GM23338 (cell line): ENCODE results near the gene GAK. TPM values are rescaled to one million over a fixed set of nuclear protein-coding genes. Genes with fewer than 3 reads are reported as not detected.

Source experiments
- ATAC-seq: fragments of 200-7000 bp; cut with Tn5 transposase; 3 replicates; pipeline ENCODE4 v1.9.1; 2020
- DNase-seq: peaks from one replicate; pipeline ENCODE4 v3.0.0-alpha.2; 2015; ENCODE audit warnings: low spot score
- H2AFZ ChIP-seq: fragments of 200-600 bp; sonication (generic); 2 replicates; pipeline ENCODE4 v1.8.0; 2016; ENCODE audit warnings: antibody characterized with exemption, mild to moderate bottlenecking, moderate library complexity
- H3F3A ChIP-seq: fragments of 200-600 bp; sonication (generic); replicated peaks from 2 replicates; pipeline ENCODE4 v1.8.0; 2017; ENCODE audit warnings: antibody characterized with exemption, mixed run types, low read depth
- H3K27ac ChIP-seq: fragments of 200-600 bp; sonication (generic); 2 replicates; pipeline ENCODE4 v1.6.1; 2016; ENCODE audit warnings: low read depth
- H3K27me3 ChIP-seq: fragments of 200-600 bp; sonication (generic); 2 replicates; pipeline ENCODE4 v1.8.0; 2016; ENCODE audit warnings: mild to moderate bottlenecking, mixed run types, moderate library complexity; ENCODE audit not compliant: insufficient read depth
- H3K36me3 ChIP-seq: fragments of 200-600 bp; sonication (generic); 2 replicates; pipeline ENCODE4 v1.8.0; 2016; ENCODE audit warnings: mild to moderate bottlenecking; ENCODE audit not compliant: insufficient read depth
- H3K4me1 ChIP-seq: fragments of 200-600 bp; sonication (generic); 2 replicates; pipeline ENCODE4 v1.8.0; 2016; ENCODE audit warnings: mild to moderate bottlenecking, moderate library complexity; ENCODE audit not compliant: insufficient read depth
- H3K4me2 ChIP-seq: fragments of 200-600 bp; sonication (generic); 2 replicates; pipeline ENCODE4 v1.7.1; 2017; ENCODE audit warnings: mixed run types
- H3K4me3 ChIP-seq: fragments of 200-600 bp; sonication (generic); 2 replicates; pipeline ENCODE4 v1.6.1; 2016; ENCODE audit warnings: mixed run types
- H3K79me2 ChIP-seq: fragments of 200-600 bp; sonication (generic); replicated peaks from 2 replicates; pipeline ENCODE4 v1.8.0; 2017; ENCODE audit warnings: mild to moderate bottlenecking; ENCODE audit not compliant: insufficient read depth
- H3K9me2 ChIP-seq: fragments of 200-600 bp; sonication (generic); 2 replicates; pipeline ENCODE4 v1.8.0; 2017; ENCODE audit not compliant: insufficient read depth
- H4K20me1 ChIP-seq: fragments of 200-600 bp; sonication (generic); replicated peaks from 2 replicates; pipeline ENCODE4 v1.8.0; 2017; ENCODE audit warnings: mild to moderate bottlenecking; ENCODE audit not compliant: insufficient read depth
- H3K27ac Mint-ChIP-seq: 2 replicates; pipeline ENCODE4 v1.8.0; 2020; ENCODE audit warnings: inconsistent platforms, mild to moderate bottlenecking, moderate library complexity, mixed read lengths
- H3K27me3 Mint-ChIP-seq: 3 replicates; pipeline ENCODE4 v1.8.0; 2022; ENCODE audit warnings: low read depth, mild to moderate bottlenecking, moderate library complexity, mixed read lengths, inconsistent platforms; ENCODE audit not compliant: insufficient read depth, poor library complexity
- H3K36me3 Mint-ChIP-seq: 3 replicates; pipeline ENCODE4 v1.8.0; 2021; ENCODE audit warnings: low read depth, mild to moderate bottlenecking, inconsistent platforms, moderate library complexity, mixed read lengths
- H3K4me1 Mint-ChIP-seq: 3 replicates; pipeline ENCODE4 v1.8.0; 2020; ENCODE audit warnings: mild to moderate bottlenecking, inconsistent platforms, mixed read lengths
- H3K4me3 Mint-ChIP-seq: 3 replicates; pipeline ENCODE4 v1.8.0; 2021; ENCODE audit warnings: moderate library complexity, mild to moderate bottlenecking, inconsistent platforms, mixed read lengths
- H3K9me3 Mint-ChIP-seq: 3 replicates; pipeline ENCODE4 v1.8.0; 2020; ENCODE audit warnings: moderate library complexity, mild to moderate bottlenecking, inconsistent platforms, mixed read lengths
- CREB1 ChIP-seq: fragments of 250-450 bp; sonication (Bioruptor Pico); IDR thresholded peaks from 2 replicates; pipeline ENCODE4 v1.5.0; 2020; ENCODE audit warnings: low read depth, mild to moderate bottlenecking, moderate library complexity
- CTCF ChIP-seq, 2 experiments: fragments of 200-600 bp in 1 of 2; sonication (generic) in 1 of 2; conservative IDR thresholded peaks; 2 replicates each; pipeline versions ENCODE4 v1.5.1 to v1.6.1; 2016 to 2017; ENCODE audit warnings: antibody characterized with exemption in 2 of 2, low read depth in 2 of 2, mild to moderate bottlenecking in 2 of 2, moderate library complexity in 1 of 2
- EZH2 ChIP-seq: fragments of 200-600 bp; sonication (generic); IDR thresholded peaks from one replicate; pipeline ENCODE4 v1.8.0; 2017; ENCODE audit warnings: antibody characterized with exemption, mild to moderate bottlenecking, low read depth; ENCODE audit not compliant: unreplicated experiment
- EZH2phosphoT487 ChIP-seq: fragments of 200-600 bp; sonication (generic); IDR thresholded peaks from one replicate; pipeline ENCODE4 v1.8.1; 2018; ENCODE audit warnings: antibody characterized with exemption; ENCODE audit not compliant: unreplicated experiment
- JUNB ChIP-seq: IDR thresholded peaks from one replicate; pipeline ENCODE4 v1.6.1; 2016; ENCODE audit warnings: antibody characterized with exemption; ENCODE audit not compliant: unreplicated experiment
- NANOG ChIP-seq: IDR thresholded peaks from 2 replicates; pipeline ENCODE4 v1.6.1; 2016; ENCODE audit warnings: antibody characterized with exemption, borderline replicate concordance
- POLR2AphosphoS5 ChIP-seq: IDR thresholded peaks from 2 replicates; pipeline ENCODE4 v1.6.1; 2016; ENCODE audit warnings: antibody characterized with exemption, low read depth
- STAT1 ChIP-seq: IDR thresholded peaks from one replicate; pipeline ENCODE4 v1.6.1; 2016; ENCODE audit warnings: antibody characterized with exemption; ENCODE audit not compliant: unreplicated experiment
- ZNF114 ChIP-seq: fragments of 250-450 bp; sonication (Bioruptor Pico); IDR thresholded peaks from 2 replicates; pipeline ENCODE4 v1.5.0; 2020; ENCODE audit warnings: mild to moderate bottlenecking, moderate library complexity
- ZNF331 ChIP-seq: fragments of 250-450 bp; sonication (Bioruptor Pico); IDR thresholded peaks from 2 replicates; pipeline ENCODE4 v1.5.0; 2020; ENCODE audit warnings: low read depth, mild to moderate bottlenecking, moderate library complexity
- polyA plus RNA-seq: library from polyadenylated mRNA; unstranded; fragments of >200 nt; fragmentation: Nextera tagmentation; extraction: Ambion mirVana; gene quantifications from 2 replicates; pipeline ENCODE4 v1.2.1, GENCODE V29; 2016
- total RNA-seq: library from RNA; depleted of rRNA; stranded (reverse); fragments of >200 nt; shearing (Covaris generic); gene quantifications from 2 replicates; pipeline ENCODE4 v1.2.3, GENCODE V29; 2014
- TF ChIP-seq, protein P1 (sequence below): IDR thresholded peaks from 2 replicates; pipeline ENCODE4 v1.6.1; 2016; ENCODE audit warnings: antibody characterized with exemption
- TF ChIP-seq, protein P2 (sequence below): fragments of 250-450 bp; sonication (Bioruptor Pico); IDR thresholded peaks from 2 replicates; pipeline ENCODE4 v1.5.0; 2020; ENCODE audit warnings: mild to moderate bottlenecking, moderate library complexity
- TF ChIP-seq, protein P3 (sequence below): IDR thresholded peaks from one replicate; pipeline ENCODE4 v1.6.1; 2018; ENCODE audit warnings: antibody characterized with exemption; ENCODE audit not compliant: unreplicated experiment

The GAK gene
- total and polyA plus RNA-seq, 2 experiments from 2014 or later = 48.5 to 124 TPM

- no peaks in the 10 kb centered on the region for H3K36me3 ChIP-seq
- no peak for TF ChIP-seq ZNF114
- no peak for TF ChIP-seq EZH2phosphoT487
- no peak for TF ChIP-seq ZNF331 (CRISPR knock-in tag)
- TF ChIP-seq, protein P1, sequence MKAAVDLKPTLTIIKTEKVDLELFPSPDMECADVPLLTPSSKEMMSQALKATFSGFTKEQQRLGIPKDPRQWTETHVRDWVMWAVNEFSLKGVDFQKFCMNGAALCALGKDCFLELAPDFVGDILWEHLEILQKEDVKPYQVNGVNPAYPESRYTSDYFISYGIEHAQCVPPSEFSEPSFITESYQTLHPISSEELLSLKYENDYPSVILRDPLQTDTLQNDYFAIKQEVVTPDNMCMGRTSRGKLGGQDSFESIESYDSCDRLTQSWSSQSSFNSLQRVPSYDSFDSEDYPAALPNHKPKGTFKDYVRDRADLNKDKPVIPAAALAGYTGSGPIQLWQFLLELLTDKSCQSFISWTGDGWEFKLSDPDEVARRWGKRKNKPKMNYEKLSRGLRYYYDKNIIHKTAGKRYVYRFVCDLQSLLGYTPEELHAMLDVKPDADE = no peak
- TF ChIP-seq CTCF (conservative IDR thresholded peaks at IDR 0.05; ENCODE audit: low read depth in 2 of 2) = no peak
- no peak for TF ChIP-seq JUNB
- no peak for TF ChIP-seq CREB1
- no peak; the same call in 1 of the 2 replicates for TF ChIP-seq POLR2AphosphoS5
- TF ChIP-seq, protein P2, sequence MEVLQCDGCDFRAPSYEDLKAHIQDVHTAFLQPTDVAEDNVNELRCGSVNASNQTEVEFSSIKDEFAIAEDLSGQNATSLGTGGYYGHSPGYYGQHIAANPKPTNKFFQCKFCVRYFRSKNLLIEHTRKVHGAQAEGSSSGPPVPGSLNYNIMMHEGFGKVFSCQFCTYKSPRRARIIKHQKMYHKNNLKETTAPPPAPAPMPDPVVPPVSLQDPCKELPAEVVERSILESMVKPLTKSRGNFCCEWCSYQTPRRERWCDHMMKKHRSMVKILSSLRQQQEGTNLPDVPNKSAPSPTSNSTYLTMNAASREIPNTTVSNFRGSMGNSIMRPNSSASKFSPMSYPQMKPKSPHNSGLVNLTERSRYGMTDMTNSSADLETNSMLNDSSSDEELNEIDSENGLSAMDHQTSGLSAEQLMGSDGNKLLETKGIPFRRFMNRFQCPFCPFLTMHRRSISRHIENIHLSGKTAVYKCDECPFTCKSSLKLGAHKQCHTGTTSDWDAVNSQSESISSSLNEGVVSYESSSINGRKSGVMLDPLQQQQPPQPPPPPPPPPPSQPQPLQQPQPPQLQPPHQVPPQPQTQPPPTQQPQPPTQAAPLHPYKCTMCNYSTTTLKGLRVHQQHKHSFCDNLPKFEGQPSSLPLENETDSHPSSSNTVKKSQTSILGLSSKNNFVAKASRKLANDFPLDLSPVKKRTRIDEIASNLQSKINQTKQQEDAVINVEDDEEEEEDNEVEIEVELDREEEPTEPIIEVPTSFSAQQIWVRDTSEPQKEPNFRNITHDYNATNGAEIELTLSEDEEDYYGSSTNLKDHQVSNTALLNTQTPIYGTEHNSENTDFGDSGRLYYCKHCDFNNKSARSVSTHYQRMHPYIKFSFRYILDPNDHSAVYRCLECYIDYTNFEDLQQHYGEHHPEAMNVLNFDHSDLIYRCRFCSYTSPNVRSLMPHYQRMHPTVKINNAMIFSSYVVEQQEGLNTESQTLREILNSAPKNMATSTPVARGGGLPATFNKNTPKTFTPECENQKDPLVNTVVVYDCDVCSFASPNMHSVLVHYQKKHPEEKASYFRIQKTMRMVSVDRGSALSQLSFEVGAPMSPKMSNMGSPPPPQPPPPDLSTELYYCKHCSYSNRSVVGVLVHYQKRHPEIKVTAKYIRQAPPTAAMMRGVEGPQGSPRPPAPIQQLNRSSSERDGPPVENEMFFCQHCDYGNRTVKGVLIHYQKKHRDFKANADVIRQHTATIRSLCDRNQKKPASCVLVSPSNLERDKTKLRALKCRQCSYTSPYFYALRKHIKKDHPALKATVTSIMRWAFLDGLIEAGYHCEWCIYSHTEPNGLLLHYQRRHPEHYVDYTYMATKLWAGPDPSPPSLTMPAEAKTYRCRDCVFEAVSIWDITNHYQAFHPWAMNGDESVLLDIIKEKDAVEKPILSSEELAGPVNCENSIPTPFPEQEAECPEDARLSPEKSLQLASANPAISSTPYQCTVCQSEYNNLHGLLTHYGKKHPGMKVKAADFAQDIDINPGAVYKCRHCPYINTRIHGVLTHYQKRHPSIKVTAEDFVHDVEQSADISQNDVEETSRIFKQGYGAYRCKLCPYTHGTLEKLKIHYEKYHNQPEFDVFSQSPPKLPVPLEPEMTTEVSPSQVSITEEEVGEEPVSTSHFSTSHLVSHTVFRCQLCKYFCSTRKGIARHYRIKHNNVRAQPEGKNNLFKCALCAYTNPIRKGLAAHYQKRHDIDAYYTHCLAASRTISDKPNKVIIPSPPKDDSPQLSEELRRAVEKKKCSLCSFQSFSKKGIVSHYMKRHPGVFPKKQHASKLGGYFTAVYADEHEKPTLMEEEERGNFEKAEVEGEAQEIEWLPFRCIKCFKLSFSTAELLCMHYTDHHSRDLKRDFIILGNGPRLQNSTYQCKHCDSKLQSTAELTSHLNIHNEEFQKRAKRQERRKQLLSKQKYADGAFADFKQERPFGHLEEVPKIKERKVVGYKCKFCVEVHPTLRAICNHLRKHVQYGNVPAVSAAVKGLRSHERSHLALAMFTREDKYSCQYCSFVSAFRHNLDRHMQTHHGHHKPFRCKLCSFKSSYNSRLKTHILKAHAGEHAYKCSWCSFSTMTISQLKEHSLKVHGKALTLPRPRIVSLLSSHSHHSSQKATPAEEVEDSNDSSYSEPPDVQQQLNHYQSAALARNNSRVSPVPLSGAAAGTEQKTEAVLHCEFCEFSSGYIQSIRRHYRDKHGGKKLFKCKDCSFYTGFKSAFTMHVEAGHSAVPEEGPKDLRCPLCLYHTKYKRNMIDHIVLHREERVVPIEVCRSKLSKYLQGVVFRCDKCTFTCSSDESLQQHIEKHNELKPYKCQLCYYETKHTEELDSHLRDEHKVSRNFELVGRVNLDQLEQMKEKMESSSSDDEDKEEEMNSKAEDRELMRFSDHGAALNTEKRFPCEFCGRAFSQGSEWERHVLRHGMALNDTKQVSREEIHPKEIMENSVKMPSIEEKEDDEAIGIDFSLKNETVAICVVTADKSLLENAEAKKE = no peak
- TF ChIP-seq EZH2 = no peak
- TF ChIP-seq, protein P3, sequence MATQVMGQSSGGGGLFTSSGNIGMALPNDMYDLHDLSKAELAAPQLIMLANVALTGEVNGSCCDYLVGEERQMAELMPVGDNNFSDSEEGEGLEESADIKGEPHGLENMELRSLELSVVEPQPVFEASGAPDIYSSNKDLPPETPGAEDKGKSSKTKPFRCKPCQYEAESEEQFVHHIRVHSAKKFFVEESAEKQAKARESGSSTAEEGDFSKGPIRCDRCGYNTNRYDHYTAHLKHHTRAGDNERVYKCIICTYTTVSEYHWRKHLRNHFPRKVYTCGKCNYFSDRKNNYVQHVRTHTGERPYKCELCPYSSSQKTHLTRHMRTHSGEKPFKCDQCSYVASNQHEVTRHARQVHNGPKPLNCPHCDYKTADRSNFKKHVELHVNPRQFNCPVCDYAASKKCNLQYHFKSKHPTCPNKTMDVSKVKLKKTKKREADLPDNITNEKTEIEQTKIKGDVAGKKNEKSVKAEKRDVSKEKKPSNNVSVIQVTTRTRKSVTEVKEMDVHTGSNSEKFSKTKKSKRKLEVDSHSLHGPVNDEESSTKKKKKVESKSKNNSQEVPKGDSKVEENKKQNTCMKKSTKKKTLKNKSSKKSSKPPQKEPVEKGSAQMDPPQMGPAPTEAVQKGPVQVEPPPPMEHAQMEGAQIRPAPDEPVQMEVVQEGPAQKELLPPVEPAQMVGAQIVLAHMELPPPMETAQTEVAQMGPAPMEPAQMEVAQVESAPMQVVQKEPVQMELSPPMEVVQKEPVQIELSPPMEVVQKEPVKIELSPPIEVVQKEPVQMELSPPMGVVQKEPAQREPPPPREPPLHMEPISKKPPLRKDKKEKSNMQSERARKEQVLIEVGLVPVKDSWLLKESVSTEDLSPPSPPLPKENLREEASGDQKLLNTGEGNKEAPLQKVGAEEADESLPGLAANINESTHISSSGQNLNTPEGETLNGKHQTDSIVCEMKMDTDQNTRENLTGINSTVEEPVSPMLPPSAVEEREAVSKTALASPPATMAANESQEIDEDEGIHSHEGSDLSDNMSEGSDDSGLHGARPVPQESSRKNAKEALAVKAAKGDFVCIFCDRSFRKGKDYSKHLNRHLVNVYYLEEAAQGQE = no peak
- TF ChIP-seq STAT1 = no peak
- no peak for TF ChIP-seq NANOG
- DNase-seq (no peak), ATAC-seq (no peak)
- no peaks in the 10 kb centered on the region for H3F3A ChIP-seq
- no peak overlapping the region for H3K27ac Mint-ChIP-seq
- no peak overlapping the region for H3K27ac ChIP-seq
- no peak overlapping the region for H3K4me2 ChIP-seq
- no peaks in the 10 kb centered on the region for H3K9me2 ChIP-seq
- H3K4me1 ChIP-seq = no peaks in the 10 kb centered on the region
- no peaks in the 10 kb centered on the region for H3K27me3 ChIP-seq
- no peaks in the 10 kb centered on the region for H3K79me2 ChIP-seq
- no peaks in the 10 kb centered on the region; the same call in 2 of the 3 replicates for H3K36me3 Mint-ChIP-seq
- H3K4me1 Mint-ChIP-seq = no peaks in the 10 kb centered on the region
- H3K9me3 Mint-ChIP-seq = no peaks in the 10 kb centered on the region
- H2AFZ ChIP-seq = no peak overlapping the region
- H3K27me3 Mint-ChIP-seq = peaks cover 2% of the 10 kb centered on the region
- no peak overlapping the region for H3K4me3 Mint-ChIP-seq
- no peak overlapping the region for H3K4me3 ChIP-seq
- H4K20me1 ChIP-seq = no peaks in the 10 kb centered on the region; the same call in 1 of the 2 replicates
These were observed 26.7 kb upstream of the GAK start for GRCh38 chr4:958696-959337.
